Inflammatory macrophage treated with lipopolysaccharide for 4 hours (primary cell): ENCODE measurements around the gene AFAP1L2.

Source experiments
- DNase-seq: peaks from one replicate; pipeline ENCODE4 v3.0.0-alpha.2; 2020

AFAP1L2 gene

DNA sequence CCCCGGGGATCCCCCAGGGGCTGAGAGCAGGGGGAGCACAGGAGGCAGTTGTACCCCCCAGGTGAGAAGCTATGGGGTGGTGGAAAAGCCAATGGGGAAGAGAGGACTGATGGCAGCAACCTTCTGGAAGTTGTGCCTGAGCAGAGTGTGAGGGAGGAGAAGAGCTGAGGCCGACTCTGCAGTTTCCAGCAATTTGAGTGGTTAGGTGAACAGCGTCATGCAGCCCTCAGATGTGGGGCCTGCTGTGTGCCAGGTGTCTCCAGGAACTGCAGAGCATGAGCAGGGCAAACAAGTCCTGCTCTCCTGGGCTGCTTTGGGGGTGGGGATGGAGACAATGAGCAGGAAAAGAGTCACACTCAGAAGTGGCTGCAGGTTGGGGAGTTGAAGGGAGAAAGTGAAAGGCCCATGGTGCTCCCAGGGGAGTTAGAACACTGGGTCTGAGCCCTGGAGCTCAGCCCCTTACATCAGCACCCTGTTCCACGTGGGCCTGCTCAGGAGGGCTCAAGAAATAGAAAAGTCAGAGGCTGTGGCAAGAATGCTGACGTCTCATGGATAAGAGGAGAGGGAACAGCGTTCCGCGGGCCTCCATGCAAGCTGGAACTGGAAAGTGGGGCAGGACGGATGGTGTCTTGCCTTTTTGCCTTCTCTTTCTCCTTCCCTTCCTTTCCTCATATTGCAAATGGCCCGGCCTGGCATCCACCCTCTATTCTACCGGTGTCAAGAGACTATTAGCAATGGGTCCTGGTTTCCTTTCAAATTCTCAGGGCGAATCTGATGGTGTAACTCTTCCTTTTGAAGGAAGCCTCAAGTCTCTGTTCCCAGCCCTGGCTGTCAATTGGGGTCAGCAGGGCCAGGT lies 4.0 kb upstream of the AFAP1L2 start:
- no peak for DNase-seq

DNA sequence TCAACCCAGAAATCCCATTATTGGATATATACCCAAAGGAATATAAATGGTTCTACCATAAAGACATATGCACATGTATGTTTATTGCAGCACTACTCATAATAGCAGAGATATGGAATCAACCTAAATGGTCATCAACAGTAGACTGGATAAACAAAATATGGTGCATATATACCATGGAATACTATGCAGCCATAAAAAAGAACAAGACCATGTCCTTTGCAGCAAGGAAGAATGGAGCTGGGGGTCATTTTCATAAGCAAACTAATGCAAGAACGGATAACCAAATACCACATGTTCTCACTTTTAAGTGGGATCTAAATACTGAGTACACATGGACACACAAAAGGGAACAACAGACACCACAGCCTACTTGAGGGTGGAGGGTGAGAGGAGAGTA lies 2.2 kb upstream of the AFAP1L2 start:
- no peak for DNase-seq

DNA sequence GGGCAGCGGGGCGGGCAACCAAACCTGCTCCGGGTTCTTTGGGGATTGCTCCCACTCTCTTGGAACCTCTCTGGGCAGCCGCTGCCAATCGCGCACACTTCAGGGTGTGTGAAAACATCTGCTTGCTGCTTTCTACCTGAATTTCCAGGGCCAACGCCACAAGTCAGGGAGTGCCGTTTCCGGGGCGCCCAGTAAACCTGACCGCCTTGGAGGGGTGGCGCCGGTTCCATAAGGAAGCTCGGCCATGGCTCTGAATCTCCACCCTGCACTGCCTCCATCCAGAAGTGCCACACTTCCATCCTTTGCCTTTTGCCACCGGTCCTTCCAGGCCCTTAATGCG lies 679 bp upstream of the AFAP1L2 start:
- no peak for DNase-seq

DNA sequence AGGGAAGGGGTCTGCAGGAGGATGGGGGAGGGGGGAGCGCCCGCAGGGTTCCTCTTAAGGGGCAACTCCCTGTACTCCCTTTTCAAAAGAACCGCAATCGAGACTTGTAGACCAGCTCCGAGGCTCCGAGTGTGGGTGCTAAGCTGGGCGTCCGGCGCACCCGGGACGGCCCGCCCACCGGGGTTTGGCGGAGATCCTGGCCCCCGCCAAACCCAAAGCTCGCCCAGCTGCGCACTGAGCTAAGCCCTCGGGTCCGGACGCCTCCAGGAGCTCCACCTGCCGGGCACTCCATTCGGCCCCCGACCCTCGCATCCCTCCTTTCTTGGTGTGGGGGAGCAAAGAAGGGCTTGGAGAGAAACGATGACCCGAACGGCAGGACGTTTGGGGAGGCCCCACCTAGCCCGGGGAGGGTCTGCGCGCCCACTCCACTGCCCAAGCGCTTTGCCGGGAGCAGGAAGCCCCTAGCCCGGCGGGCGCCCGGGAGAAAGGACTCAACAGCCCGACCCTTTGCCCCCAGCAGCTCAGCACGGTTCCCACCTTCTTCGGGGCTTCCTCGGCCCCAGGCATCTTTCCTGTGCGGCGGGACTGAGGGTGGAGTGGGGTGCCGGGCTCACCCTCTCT lies 651 bp downstream of the AFAP1L2 start:
- DNase-seq = no peak

DNA sequence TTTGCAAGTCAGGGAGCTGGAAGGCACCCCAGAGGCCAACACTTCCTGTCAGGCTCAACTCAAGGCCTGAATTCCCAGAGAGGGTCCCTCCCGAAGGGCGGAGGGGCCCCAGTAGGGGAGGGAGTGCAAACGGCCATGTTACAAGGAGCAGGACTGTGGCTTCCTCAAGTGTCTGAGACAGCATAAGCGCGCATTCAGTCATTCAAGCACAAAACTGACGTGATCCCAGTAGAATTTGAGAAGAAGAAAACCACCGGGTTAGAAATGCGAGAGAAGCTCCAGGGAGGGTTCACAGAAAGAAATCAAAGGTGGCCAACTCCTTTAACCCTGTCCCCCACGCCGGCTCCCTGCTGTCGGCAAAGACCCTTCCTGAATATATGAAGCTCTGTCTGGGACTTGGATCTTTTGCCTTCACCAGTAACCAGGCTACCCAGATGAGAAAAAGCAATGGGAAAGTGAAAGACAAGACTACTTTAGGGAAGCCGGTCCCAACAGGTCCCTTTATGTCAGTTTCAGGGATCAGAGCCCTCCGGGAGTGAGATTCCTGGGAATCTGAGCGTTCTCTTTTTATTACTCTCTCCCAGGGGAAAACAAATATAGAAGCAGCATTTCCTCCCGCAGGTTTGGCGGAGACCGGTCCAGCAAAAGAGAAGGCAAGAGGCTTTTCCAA lies 1.3 kb downstream of the AFAP1L2 start:
- no peak for DNase-seq

DNA sequence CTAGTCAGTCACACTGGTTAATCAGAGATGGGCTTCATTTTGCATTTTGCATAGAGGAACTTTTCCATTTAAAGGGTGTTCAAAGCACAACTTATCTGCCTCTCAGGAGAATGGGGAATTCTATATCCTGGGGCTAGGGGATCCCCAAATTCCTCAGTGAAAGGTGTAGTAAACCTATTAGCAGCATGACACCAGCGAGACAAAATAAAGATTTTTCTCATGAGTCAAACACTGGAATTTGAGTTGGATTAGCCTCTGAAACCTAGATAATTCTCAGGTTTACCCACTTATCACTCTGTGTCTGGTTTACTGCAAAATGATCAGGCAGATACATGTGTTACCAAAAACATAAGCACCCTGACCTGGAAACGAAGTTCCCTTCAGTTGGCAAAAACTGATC lies 2.1 kb downstream of the AFAP1L2 start:
- no peak for DNase-seq

DNA sequence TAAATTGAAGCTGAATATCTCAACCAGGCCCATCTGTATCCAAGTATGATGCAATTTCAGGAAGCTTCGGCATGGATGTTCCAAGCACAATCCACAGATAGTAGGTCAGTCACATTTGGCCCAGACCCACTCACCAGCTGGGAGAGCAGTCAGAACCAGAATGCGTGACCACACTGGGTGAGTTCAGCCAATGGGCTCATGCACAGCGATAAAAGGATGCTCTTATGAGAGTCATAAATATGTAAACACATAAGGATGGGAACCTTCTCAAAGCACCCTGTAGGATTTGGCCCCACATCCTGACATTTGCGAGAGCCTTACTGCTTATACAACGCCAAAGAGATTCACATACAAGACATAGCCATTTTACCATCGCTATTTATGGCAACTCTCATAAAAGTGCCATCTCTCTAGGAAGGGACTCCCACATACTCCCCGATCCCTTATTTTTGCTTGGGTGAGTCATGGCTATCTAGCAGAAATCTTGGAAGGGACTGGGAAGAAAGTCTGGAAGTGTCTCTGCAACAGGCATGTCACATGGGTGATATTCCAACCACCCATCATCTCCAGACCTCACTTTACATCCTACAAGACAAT lies 3.0 kb downstream of the AFAP1L2 start:
- DNase-seq = no peak

DNA sequence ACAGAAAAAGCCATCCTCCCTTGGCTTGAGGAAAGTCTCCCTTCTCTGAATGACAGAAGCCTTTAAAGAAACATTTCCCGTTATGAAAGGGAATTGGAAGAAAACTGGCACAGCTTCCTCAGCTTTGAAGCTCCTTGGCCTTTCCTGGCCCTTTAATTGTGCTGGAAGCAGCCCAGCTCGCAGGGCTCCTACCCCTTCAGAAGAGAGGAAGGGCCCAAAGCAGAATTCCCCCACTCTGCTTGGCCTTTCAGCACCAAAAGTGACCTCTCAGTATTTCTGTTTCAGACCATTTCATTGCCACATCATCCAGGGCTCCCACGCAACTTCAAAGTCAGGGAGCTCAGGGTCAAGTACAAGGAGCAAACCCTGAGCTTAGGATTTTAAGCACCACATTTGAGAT lies 4.2 kb downstream of the AFAP1L2 start:
- DNase-seq = no peak

DNA sequence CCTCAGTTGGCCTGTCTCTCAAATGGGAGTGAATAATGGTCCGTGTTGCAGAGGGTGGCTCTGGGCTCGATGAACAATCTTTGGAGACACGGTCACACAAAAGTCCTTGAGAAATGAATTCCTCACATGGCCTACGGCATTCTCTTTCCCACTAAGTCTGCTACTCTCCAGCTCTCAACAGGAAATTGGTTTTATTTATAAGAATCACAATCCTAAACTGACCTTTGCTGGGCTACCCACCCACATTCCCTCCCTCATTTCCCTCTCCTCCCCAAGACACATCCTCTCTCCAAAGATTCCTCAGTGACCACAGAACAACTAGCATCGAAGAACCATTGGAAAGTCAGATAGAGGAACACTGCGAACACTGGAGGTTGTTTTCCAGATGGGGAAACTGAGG lies 4.7 kb downstream of the AFAP1L2 start:
- no peak for DNase-seq

DNA sequence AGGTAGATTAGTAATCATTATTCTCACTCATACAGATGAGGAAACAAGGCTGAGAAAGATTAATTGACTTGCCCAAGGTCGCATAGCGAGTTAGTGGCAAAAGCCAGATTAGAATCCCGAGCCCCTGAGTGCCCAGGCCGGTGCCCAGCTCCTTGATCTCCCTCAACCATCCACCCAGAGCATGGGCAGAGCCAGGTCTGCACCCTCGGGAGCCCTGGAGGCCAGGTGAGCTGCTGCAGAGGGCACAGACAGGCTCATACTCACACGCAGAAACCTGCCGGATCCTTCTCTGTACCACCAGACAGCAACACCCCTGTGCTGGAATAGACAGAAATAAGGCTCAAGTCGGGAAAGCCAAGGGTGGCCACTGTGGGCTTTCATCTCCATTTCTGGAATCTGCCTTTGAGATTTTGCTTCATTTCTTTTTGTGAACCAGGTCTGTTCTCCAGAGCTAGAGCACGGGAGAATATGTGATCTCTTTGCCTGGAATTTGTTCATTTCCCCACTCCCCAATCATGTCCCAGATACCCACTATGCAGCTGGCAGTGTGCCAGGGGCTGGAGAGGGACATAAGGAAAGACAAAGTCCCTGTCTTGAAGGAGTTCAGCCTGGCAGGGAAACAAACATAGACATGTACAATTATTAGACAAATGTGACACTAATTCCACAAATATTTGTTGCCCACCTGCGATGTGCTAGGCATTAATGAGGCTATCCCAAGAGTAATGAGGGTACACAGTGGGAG lies 5.5 kb downstream of the AFAP1L2 start:
- no peak for DNase-seq

DNA sequence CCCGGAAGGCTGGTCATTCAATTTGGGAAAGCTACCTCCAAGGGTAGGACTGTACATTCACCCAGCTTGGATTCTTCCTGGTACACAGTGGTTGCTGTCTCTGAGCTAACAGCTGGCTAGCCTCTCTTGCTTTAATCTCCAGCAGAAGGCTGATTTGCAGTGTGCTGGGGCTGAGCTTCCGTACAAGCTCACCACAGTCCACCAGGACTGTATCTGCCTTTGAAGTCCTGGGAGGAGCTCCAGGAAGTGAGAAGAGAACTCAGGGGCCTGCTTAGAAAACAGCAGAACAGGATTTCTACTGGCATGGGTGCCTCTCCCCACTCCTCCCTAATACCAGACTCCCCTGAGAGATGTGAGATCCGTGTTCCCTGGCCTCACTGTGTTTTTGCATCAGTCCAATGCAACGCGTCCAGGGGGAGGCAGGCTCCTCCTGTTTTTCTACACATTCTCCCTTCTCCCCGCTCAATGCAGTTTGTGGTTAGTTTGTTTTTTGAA lies 6.6 kb downstream of the AFAP1L2 start:
- DNase-seq = no peak

DNA sequence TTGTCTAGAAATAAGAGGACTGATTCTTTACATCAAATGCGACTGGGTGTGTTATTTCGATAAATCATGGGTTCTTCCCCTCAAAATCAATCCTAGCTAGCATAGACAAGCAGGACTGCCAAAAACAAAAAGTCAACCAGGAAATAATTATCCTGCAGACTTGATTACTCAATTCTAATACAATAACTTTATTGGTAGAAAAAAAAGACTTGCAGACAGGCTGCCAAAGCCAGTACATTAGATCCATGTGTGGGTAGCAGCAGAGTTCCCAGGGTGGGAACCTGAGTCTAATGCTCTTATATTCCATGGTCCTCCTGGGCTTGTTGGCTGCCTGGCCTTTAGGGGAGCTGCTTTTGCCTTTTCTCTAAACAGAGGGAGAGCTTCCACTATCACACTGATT lies 7.8 kb downstream of the AFAP1L2 start:
- no peak for DNase-seq

DNA sequence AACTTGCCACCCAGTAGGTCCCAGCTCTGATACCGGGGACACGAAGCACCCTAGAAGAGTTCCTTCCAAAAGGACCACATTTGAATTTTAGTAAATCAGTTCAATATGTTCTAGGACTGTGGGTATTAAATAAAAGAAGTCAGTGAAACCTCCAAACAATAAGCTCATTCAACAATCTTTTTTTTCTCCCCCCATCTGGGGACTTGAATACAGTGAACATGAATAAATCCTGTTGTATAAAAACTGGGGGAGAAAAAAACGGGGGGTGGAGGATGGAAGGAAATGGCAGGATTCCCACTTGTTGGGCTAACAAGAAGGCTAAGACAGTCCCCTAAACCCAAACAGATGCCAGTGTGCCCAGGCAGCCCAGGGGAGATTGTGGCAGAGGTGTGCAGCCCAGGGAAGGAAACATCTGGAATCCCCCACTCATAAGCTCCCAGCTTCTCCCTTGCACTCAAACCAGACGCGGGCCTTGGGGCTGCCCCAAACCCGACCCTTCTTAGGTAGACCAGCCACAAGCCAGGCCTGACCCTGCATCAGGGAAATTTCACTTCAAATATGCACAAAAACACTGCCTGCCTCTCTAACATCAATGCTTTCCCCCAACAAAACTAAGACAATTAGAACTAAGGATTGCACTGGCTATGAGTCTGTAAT lies 8.8 kb downstream of the AFAP1L2 start:
- DNase-seq = no peak

DNA sequence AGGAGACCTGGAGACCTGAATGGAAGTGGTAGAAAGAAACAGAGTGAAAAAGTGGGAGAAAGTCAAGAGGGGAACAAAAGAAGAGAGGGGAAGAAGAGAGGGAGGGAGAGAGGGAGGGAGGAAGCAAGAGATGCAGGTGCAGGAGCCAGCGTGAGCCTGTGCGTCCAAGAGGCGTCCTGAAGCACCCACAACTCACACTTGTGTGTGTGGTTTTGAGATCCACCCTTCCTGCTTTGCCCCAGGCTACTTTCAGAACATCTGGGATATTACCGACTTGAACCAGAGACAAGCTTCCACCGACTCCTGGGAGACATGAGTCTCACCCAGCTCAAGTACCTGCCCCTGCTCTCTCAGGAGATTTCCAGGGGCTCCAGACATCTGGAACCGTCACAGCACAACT lies 9.8 kb downstream of the AFAP1L2 start:
- DNase-seq = no peak

DNA sequence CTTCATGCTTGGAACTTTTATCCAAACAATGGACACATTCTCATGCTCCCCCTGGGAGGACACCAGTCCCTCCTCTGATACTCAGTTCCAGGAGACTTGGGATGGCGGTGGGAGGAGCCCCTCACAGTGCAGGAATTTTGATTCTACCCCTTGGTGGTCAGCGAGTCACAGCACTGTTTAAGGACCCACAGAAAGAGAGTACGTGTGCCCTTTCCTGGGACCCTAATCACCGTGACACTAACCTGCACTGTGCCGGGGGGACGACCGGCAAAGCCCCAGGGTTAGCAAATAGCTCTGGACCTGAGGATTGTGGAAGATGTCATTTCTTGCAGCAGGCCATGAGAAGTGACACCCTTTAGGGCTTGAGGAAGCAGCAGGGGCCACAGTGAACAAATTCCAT lies 10.4 kb downstream of the AFAP1L2 start:
- no peak for DNase-seq

DNA sequence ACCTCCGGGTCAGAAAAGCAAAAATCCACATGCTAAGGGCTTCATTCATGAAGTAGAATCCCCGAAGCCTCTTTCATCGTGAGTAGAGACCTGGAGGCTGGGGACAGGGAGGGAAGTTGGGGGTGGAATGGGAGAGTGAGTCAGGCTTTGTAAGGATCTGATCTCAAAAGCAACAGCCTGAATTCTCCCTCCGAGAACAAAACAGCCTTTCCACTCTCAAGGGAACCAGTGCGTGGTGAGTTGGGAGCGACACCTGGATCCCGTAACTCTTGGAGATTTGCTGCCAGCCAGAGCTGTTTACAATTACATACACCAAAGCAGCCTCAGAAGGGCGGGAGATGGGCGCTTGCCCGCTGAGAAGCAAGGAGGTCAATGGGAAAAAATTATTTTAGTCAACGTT lies 10.8 kb downstream of the AFAP1L2 start:
- DNase-seq = no peak

DNA sequence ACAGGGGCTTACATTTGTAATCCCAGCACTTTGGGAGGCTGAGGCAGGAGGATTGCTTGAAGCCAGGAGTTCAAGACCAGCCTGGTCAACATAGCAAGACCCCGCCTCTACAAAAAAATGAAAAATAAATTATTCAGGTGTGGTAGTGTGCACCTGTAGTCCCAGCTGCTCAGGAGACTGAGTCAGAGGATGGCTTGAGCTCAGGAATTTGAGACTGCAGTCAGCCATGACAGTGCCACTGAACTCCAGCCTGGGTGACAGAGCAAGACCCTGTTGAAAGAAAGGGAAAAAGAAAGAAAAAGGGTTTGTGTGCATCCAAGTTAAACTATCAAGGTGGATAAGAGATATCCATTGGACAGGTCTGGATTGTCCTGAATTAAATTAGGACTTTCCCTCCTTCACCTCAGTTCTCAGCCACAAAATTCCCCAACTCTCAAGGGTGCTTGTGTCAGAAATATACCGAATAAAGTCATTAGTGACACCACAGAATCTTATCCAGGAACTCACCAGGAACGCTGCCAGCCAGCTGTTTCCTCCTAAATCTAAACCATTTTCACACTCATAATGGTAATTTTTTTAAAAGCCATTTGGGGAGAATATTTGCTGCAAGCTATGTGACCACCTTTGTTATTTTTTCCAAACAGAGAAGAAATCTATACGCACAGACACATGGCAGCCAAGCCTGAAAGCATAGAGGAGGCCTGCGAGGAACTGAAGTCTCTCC lies 12.0 kb downstream of the AFAP1L2 start:
- DNase-seq = no peak

DNA sequence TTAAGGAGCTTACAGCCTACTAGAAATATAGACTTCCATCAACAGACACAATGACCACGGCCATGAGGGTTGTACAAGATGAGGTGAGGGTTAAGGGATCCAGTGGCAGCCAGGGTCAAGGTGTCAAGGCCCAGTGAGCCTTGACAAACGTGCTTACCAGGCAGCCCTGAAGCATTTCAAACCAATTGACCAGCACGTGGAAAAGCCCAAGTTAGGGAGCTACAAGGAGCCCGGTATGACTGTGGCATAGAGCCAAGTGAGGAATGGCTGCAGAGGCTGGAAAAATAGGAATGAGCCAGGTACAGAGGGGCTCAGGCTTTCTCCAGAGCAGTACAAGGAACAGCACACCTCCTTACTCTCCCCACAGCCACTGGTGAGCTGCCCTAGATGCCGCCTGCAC lies 12.7 kb downstream of the AFAP1L2 start:
- no peak for DNase-seq

DNA sequence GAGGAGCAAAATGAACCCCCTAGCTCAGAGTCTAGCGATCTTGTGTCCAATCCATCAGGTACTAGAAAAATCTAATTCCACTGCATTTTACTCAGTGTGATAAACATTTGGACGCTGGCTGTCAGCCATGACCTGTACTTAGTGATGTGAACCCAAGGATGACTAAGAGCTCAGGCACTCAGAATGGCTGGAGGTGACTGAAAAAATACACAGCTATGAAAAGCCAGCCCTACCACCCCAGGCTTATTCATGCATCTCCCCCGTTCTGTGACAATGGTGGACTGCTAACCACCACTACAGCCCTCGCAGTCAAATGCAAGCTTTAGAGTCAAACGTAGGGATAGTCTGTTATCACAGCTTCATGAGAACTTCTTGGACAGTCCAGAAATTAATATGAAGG lies 14.9 kb downstream of the AFAP1L2 start:
- DNase-seq = no peak

DNA sequence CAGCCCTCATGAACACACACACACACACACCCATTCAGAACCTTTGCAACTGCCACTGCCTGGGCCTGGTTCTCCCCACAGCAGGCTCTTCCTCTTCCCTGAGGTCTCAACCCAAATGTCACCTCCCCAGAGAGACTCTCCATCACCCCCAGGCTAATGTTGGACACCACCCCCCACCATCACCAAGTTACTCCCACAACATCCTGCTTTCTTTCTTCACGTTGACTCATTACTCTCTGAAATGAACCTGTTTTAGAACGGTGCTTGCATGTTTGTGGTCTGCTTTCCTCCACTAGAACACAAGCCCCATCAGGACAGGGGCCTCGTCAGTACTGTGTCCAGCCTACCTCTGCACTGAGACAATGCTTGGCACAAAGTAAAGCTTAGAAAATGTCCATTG lies 16.0 kb downstream of the AFAP1L2 start:
- DNase-seq = no peak

DNA sequence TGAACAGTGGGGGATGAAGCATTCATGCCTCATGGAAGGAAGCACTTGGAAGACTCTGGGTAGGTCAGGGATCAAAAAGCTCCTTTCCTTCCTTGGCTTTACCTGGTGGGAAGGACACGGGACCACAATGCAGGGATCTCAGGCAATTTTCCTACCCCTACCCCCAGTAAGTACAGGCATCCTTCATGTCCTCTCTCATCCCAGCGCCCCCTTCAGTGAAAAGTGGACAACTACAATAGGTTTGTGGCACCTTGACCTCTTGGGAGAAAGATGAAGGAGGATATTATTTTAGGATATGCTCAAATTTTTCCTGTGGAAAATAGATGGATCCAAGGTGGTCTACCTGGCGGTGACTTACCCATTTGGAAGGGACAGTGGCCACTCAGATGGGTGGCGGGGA lies 16.5 kb downstream of the AFAP1L2 start:
- DNase-seq = no peak

DNA sequence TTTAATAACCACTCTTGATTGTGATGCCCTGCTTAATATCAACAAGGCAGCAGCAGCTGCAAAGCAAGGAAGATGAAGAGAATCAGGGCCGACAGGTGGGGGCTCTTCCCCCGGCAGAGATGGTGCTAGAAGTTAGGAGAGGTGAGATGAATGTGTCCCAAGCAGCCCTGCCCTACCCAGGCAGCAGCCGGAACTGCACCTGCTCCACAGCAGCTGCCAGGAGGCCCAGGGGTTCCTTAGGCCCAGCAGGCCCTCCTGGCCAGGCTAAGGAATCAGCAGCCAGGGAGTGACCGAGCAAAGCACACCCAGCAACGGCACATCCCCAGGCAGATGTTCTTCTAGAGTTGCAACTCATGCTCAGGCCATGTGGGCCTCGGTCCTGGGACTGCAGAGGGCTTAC lies 17.9 kb downstream of the AFAP1L2 start:
- no peak for DNase-seq
